NCI-H524 treated with DMSO at 0.1 percent for 48 hours (cell line): ENCODE data around the gene C4orf51.

Experiments used
- DNase-seq: peaks from one replicate; lab custom pipeline; 2025; lab: John Stamatoyannopoulos, UW

C4orf51 gene

DNA sequence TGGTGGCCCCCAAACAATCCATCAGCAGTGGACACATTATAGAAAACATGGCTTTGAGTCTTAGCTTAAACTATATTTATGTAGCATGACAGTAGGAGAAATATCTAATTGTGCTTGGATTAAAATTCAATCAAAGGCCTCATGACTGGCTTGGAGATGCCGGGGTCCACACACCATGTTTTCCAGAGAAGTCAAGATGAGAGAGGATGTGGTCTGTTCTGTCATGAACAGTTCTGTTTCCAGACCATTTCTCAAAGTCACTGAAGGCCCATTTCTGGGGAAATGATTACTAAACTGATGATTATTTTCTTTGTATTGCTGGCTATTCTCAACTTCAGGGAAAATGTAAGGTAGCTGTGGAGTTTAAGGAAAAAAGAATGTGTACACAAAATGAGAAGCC is 76.3 kb downstream of the C4orf51 start:
- DNase-seq = no peak

DNA sequence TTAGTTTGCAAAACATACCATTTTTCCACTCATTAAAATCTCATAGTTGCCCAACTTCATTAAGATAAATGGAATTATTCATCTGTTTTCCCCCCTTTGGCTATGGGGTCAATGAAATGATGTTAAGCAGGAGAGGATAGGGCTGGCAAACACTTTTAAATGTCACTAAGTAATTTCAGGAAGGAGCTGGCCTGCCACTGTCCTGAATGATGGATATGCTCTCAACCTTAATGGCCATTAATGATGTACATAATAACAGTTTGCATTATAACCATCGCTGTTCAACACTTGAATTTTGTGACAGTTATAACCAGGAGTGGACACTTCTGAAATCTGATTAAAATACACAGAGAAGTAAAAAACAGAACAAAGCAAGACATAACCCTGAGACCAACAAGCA is 77.2 kb downstream of the C4orf51 start:
- no peak for DNase-seq

DNA sequence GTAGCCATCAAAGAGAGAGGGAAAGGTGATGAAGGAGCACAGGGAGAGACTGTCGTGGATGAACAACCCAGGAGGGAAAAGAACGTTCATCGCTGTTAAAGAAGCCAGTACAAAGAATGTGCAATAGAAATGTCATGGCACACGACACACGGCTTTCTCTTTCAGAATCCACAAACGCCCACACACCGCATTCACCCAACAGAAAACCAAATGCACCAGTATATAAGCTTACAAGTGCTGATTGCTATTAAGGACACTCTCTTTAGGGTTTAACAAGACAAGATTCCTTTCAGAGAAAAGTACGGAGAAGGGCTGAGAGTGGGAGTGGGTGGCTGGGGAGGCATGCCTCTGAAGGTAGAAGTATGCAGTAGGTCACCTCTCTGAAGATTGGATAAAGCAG is 80.2 kb downstream of the C4orf51 start:
- DNase-seq = no peak

DNA sequence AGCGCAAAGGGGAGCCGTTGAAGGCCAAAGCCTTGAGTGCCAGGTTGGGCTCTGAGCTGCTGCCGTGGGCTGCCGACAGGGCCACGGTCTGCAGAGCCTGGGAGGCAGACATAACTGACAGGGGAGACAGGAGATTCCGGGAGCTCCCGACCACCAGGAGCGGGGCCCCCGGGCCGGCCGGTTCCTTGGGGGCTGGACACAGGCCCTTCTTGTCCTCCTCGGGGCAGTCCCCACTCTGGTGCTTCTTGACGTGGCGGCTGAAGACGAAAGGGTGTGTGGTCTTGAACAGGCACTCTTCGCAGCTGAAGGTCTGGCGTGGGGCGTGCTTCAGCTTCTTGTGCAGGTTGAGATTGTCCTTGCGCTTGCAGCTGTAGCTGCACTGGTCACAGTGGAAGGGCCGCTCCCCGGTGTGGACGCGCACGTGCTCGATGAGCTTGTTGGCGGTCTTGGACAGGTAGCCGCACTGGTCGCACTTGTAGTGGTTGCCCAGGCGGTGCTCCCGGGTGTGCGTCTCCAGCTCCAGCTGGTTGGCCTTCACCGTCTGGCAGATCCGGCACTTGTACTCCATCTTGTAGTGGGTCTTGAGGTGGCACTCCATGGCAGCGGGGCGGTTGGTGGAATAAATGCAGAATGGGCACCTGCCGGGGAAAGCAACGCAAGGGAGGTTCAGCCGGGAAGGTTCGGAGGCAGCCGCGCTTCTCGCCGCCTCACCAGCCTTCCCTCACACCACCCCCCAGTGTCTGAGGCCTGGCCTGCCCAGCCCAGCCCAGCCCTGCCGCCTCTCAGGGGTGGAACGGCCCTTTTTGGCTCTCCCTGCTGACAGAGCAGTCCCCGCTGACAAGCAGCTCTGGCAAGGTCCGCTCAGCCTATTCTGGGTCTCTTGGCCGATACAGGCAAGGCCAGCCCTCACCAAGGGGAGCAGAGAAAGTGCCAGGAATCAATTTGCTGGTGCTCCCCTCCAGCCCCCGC is 81.3 kb downstream of the C4orf51 start:
- DNase-seq = no peak

DNA sequence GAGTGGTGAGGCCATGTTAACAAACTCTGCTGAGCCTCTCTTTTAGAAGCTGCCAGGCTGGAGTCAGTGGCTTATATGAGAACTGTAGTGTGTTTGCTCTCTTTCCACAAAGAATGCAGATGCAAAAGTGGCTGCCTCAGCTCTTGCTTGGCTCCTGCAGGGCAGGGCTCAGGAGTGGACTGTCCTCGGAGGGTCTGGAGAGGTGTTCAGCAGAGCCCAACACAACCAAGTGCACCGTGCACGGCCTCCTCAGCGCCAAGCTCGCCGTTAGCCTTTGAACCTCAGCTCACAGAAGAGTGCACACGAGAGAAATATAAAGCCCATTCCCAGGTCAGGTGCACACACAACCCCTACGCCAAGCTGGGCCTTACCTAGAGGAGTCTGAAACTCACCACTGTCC is 82.8 kb downstream of the C4orf51 start:
- DNase-seq = no peak

DNA sequence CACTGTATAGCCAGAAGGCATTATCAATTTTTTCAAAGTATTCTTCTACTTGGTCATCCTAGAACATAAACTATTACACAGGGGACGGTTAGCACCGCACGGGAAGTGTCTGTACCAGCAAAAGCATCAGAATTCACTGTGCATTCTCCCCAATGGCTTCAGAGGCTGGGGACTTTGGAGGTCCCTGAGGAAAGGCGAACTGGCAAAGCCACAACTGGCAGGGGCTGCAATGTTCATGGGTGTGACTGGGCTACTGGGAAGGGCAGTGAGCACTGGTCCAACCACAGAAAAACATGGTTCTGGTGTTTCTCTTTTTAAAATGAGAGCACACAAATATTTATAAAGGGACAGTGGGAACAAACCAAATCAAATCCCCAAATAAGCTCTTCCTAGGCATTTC is 83.5 kb downstream of the C4orf51 start:
- DNase-seq = no peak

DNA sequence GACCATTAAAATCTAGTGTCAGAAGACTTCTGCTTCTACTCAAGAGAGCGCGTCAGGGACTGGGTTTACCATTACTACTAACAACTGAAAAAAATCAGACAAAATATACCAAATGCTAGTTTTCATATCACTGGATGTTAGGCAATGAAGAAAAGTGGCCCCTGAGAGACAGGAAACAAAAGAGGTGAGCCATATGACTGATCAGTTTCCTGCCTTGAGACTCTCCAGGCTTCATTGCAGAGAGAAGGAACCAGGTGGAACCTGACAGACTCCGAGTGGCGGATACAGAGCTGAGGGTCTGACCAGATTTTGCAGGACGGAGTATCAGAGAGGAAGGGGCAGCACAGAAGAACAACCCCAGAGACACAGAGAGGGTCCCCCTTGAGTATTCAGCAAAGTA is 86.3 kb downstream of the C4orf51 start:
- no peak for DNase-seq

DNA sequence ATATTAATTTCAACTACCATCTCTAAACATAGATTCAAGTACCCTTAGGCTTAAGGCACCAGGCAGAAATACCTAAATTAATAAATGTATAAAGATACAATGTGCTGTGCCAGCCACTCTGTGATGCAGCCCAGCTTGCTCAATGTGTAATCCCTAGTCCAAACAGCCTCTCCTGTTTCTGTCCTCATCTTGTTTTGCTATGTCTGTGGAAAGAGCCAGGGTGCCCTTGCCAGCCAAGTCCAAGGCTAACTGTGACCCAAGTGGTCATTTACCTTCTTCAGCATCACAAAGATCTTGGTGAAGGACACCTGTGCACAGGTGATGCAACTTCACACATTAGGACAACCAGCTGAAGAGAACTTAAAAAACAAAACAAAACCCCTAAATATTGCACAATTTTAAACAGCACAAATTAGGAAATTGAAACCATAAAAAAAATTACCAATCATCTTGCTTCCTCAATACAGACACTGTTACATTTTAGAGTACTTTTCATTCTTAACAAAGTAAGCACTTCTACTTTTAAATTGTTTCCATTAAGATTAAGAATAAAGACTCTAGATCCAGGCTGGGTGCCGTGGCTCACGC is 89.6 kb downstream of the C4orf51 start:
- DNase-seq = no peak

DNA sequence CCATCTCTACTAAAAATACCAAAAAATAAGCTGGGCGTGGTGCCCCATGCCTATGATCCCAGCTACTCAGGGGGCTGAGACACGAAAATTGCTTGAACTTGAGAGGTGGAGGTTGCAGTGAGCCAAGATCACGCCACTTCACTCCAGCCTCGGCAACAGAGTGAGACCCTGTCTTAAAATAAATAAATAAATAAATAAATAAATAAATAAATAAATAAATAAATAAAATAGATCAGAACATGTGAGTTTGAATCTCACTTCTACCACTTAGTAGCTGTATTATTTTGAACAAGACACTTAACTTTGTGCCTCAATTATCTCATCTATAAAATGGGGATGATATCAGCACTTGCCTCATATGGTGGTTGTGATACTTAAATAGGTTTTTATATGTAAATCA is 90.2 kb downstream of the C4orf51 start:
- DNase-seq = no peak

DNA sequence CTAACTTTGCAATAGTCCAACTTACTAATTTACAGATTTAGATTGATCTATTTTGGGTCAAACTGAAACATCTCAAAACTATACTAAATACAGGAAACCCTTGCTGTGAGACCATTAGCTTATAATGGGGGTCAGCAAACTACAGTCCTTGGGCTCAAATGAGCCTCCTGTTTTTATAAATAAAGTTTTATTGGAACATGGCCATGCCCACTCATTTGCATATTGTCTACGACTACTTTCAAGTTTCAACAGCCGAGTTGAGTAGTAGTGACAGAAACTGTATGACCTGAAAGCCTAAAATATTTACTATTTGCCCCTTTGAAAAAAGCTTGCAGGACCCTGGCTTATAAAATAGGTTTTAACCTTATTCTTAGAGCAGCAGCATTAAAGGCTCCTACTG is 92.4 kb downstream of the C4orf51 start:
- DNase-seq = no peak

DNA sequence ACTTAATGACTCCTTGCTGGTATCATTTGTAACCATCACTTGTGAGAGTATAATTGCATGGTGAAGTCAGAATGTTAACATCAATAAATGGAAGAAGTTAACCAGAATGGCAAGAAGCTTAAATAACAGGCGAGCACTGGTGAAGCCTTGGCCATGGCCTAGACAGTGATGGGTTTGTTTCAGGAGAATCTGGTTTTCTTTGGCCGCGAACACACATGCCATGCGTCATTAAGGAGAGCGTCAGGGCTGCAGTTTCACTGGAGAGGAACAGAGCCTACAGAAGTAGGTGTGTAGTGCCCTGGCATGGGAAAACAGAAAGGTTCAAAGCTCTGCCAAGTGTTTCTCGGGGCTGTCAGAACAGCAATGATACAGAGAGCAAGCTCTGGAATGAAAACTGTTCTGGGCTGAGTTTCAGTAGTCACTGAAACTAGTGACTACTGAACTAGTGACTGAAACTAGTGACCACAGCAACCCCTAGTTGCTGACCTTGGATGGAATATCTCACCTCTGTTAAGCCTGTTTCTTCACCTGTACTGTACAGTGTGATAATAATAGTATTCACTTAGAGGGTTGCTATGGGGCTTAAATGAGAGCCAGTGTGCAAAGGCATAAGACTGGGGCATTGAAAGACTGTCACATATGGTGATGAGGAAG is 93.8 kb downstream of the C4orf51 start:
- DNase-seq = no peak

DNA sequence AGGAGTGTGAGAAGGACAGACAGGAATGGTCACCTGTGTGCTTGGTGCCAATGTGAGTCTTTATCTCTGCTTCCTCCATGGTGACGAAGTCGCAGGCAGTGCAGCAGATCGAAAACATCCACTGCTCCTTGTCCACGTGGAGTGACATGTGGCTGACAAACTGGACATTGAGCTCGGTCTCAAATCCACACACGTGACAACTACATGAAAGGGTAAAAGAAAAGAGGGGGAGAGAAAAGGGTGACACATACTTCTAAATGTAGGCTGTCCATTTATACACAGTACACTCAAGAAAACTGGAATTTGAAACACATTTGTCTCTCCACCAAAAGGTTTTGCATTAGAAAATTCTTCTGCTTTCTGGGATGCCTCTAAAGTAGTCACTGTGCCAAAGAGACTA is 94.5 kb downstream of the C4orf51 start:
- no peak for DNase-seq

DNA sequence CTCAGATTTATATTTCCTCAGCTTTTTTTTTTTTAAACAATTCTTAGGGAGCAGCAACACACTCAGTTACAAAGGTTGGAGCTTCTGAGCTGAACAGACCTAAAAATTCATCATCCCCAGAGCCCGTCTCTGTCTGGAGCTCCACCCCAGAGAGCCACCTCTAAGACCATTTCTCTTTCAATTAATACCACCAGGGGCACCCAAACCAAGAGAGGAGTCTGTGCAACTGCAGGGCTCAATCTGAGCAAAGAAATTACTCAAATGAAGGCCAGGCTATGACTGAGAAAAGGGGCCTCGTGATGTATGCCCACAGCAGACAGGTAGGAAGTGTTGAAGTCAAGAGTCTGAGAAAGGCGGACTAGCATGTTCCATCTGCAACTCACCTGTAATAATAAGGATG is 95.5 kb downstream of the C4orf51 start:
- DNase-seq = no peak

DNA sequence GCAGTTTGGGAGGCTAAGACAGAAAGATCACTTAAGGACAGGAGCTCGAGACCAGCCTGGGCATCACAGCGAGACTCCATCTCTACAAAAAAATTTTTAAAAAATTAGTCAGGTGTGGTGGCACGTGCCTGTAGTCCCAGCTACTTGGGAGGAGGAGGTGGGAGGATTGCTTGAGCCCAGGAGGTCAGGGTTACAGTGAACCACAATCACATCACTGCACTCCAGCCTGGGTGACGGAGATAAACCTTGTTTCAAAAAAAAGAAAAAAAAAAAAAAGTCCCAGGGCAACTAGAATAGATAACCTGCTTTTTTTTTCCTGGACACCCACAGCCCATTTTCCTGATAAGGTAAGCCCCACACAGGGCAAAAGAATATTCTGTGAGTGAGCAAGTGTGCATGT is 96.3 kb downstream of the C4orf51 start:
- no peak for DNase-seq

DNA sequence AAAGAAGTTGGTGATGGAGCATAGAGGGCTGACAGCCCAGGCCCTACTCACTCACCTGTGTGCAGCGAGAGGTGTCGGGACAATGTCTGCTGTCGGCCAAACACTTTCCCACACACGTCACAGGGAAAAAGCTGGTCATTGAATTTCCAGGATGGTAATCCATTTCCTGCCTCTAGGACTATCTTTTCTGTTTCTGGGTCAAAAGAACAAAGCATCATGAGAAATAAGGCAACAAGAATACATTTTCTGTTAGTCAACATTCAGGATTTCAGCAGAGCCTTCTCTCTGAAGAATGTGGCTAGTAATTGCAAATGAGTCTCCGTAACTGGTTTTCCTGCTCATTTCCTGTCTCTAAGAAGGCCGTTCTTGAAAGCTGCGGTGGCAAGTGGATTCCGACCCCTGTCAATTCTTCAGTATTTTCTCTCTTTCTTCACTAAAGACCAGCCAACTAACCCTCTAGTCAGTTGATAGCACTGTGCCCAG is 99.4 kb downstream of the C4orf51 start:
- DNase-seq = no peak

DNA sequence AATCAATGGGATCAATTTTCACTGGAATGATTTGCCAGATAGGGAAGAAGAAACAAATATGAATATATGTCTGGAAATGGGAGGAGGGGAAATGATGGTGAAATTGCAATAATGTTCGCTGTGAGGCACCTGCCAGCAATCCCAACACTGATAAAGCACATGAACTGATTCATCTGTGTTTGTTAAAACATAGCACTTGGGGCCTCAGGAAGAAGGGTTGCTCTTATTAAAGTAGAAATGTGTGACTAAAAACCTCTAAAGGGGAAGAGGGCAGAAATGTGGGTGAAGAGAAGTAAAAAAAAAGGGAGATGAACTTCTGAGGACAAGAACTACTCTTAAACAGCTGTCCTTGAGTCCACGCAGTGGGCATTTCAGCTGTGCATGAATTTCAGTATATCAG is 101.4 kb downstream of the C4orf51 start:
- DNase-seq = no peak
